ENCODE results near the gene ULBP1.
"Not testable (repeated sequence)": the region's sequence is repeated elsewhere in the genome, so short reads cannot be mapped to it uniquely, and the experiment has no call there.

The ULBP1 gene

DNA sequence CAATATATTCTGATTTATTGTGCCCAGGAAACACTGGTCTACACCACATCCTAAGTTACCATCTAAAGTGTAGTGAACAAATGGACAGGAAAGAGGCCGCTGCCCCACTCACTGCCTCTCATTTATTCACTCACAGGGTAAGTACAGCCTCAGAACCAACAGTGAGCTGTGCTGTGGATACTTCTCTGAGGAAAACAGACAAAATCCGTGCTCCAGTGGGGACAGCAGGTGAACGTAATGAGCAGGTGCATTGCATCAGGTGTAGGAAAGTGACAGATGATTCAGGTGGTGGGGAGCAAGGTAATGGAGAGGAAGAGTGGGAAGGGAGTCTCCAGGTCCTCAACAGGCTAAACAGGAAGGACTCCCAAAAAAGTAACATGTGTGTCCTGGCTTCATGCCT, 30.3 kb upstream of the ULBP1 start:
- DNase-seq (ENCODE audit: low read depth in 2 of 2), result no peak

DNA sequence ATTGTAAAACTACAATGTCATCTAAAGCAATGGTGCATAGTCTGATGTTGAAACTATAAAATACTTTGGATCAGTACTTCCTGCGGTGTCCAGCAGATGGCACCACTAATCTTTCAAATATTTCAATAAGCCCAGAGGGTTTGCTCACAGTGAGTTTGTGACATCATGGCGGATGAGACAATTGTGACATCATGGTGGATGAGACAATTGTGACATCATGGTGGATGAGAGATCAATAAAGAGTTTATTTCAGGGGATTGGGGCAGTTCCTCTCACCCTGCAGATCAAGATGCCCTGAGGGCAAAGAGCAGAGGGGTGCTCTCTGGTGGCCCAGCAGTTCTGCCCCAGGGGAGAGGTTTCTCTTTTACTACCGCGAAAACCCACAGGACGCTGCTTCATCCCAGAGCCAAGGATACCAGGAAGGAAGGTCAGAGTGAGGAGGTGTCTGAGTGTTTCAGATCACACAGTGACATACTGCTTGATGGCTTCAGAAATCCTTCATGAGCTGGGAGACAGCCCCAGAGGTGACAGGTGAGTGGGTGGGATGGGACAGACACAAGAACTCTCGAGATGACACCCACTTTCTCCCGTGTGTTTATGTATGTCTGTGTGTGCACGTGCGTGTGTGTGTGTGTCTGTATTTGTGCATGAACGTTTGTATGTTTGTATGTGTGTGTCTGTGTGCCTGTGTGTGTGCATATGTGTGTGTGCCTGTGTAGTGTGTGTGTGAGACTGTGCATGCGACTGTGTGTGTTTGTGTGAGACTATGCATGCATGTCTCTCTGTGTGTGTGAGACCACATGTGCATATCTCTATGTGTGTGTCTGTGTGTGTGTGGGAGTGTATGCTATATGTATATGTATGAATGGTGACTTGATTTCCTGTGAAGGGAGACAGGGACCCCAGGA, 29.2 kb upstream of the ULBP1 start:
- peak; percentile 49 for DNase-seq (ENCODE audit: low read depth in 2 of 2)

DNA sequence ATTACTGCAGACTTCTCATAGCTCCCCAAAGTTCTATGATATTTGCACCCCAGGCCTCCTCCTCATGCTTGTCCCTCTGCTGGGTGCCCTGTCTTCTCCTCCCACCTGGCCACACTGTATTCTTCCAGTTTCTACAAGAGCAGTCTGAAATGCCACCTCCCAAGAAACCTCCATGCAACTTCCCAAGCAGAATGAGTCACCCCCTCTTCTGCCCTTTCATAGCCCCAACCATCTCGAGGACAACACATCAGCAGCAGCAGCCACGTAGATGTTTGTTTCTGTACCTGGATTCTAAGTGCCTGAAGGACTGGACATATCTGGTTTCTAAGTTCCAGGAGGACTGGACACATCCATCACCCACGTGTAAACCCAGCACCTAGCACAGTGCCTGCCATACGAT, 28.5 kb upstream of the ULBP1 start:
- no peak for DNase-seq (ENCODE audit: low read depth in 2 of 2)

DNA sequence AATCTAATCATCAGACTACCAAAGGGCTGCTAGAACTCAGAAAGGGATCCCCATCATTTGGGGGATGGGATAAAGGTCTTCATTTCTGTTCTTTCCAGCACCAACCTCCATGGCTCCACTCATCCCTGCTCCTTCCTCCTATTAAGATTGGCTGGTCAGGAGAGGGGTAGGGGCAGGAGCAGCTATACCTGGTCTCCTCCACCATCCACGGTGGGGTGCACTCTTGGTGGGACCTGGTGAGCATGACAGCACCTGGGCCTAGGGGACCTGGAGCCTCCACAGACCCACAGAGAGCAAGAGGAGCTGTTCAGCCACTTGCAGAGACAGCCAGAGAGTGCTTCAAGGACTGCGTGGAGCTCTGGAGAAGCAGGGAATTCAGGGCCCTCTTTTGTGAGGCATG, 28.1 kb upstream of the ULBP1 start:
- DNase-seq (ENCODE audit: low read depth in 2 of 2), result no peak

DNA sequence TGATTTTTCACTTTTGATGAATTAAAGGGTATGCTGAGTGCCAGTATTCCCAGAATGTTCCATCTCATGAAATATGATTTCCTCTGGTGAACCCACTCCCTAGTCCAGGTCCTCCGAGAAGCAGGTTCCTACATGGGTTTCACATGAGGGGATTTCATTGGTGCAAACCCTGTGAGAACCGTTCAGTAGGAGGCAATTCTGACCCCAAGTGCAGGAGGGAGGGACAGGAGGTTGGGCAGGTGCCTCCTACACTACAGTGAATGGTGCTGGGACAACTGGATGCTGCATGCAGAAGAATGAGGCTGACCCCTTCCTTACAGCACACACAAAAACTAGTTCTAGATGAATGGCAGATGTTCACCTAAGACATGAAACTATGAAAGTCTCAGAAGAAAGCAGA, 27.0 kb upstream of the ULBP1 start:
- no peak for DNase-seq (ENCODE audit: low read depth in 2 of 2)

DNA sequence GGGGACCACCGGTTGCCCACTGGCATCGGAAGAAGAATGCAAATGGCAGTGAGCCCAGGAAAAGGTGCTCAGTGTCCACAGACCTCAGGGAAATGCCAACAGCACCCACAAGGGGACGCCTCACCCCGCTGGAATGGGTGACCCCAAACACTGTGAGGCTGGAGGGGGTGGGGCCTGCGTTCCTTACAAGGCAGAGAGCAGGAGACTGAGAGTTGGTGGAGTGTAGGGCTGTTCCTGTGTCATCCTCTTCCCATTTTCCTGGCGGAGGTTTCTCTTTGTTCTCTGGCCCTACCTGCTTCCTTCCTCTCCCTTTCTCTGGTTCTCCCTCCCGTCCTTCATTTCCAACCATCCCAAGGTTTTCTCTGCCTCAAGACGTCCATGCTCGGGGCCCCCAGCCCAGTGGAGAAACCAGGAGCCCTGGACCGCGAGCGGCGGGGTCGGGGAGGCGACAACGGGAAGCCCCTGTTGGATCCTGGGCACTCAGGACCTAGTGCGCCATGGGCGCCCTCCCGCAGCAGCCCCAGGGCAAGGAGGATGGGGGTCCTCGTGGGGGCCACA, 25.7 kb upstream of the ULBP1 start:
- not testable (repeated sequence) for DNase-seq (ENCODE audit: low read depth in 2 of 2)

DNA sequence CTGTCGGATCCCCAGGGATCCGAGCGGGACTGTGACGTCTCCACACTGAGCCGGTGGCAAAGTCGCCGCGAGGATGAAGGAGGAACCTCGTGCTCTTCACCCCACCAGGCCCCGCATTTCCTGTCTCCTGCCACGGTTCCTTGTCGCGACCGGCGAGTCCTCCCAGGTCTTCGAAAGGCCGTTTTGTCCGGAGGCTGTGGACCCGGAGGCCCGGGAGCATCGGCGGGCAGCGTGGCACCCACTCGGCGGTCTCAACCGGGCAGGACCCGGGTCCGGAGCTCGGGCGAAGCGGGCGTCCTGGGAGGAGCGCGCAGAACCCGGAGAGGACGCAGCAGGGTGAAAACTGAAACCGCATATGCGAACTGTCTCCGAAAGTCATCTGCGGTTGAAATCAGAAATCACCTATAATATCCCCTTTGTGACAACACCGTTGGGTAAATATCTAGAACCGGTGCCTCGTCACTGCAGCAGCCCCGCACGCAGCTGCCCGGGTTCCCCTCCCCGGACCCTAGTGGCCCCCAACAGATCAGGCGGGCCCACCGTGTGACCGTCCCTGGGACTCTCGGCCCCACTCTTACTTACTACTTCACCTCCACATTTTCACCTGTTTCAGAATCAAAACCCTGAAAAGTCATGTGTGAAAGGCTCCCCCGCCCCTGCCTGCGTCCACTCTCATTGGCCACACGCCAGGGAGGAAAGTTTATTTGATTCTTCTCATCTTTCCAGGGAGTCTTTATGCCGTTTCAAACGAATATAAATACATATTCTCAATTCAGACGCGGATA, 25.0 kb upstream of the ULBP1 start:
- DNase-seq (ENCODE audit: low read depth in 2 of 2), result no peak

DNA sequence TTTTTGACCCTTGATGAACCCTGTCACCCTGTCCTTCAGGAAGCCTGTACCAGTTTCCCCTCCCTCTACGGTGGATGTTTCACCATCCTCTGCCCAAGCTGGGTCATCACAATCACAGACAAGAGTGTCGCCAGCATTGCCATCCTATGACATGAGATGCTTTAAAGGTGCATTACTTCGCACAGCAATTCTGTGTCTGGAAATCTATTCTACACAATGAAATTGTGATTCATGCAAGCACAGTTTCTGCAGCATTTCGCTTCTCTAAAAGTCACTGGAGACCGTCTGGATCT, 24.4 kb upstream of the ULBP1 start:
- DNase-seq (ENCODE audit: low read depth in 2 of 2), result no peak

DNA sequence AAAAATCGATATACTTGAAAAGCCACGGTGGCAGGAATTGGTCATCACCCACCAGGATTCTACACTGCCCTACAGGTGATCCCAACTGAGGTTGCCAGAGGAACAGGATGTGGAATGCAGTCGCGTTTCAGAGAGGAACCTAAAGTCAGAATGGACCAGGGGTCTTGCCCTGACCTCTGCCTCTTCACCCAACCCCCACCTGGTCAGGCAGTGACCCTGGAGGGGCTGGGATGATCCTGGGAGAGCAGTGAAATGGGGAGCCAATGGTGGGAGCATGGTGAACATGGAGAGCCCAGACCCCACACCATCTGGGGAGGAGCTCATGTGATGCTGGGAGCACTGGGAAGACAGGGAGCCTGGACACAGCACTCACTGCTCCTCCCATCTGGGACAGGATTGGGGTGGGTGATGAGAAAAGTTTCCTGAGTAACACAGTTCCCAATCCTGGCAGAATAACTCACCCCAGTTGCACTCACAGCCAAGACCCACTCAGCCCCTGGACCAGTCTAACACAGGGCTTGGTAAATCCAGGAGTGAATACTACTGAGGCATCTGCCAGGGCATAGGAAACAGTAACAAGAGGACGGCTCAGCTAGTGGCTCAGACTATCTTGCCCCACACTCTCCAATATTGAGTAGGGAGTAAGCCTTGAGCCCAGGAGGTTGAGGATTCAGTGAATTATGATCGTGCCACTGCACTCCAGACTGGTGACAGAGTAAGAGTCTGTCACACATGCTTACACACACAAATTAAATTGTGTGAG, 23.7 kb upstream of the ULBP1 start:
- DNase-seq (ENCODE audit: low read depth in 2 of 2), result no peak

DNA sequence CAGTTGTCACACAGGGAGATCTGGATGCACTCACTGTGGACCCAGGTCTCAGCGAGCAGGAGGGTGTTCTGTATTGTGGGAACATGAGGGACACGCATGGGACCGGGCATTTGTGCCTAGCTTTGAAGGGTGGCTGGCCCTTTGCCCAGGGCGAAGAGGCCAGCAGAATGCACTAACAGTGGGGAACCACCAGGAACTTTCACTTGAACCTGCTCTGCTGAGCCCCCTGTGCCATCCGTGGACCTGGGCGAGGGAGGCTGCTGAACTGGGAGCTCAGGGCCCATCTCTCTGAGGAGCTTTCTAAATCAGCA, 23.1 kb upstream of the ULBP1 start:
- DNase-seq (ENCODE audit: low read depth in 2 of 2), result no peak

DNA sequence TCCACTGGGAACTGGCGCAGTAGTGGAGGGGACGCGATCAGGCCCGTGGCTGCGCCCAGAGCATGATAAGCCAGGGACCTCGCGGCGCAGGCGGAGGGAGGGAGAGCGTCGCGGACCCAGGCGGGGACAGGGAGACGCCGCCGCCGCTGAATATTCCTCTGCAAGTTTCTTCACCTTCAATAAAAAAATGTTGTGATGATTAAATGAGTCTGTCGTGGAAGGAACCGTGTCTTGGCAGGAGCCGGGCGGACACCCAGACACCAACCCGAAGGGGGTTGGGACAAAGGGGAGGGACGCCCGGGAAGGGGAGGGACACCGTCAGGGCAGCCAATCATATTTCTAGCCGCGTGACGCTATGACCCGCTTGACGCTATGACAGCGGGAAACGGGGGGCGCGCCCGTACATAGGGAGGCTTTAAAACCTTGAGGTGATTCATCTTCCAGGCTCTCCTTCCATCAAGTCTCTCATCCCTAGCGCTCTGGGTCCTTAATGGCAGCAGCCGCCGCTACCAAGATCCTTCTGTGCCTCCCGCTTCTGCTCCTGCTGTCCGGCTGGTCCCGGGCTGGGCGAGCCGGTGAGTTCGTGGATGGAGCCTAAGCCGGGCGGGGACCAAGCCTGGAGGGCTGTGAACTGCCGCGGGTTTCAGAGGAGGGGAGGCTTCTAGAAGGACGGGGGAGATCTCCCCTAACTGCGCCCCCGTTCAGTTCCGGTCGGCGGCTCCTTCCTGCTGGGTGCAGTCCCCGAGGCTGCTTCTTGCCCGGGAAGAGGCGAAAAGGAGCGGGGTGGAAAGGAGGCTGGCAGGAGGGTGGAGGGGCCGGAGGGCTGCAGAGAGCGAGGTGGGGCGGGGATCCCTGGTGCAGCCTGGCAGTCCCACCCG, 21.9 kb upstream of the ULBP1 start, which contains the start of gene ULBP2:
Gene ULBP2, plus strand, starts transcription at position 432 of the 878 bp plus-strand sequence. Its CDS starts 59 bp downstream, at position 491.
- peak; percentile 78 to 82 for DNase-seq (ENCODE audit: low read depth in 2 of 2)

DNA sequence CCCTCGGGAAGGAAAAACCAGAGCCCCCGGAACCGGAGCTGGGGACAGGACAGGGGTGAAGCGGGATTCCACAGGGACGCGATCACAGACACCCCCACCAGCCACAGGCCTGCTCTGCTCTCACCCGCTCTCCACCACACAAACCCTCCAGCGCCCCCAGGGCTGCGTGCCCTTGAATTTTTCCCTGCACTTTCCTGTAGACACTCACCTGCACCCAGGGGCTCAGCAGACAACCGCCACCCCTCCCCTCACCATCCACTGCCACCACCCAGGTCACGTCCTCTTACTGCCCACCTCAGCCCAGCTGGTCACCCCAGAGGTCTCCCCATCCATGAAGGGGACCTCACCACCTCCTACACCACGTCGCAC, 21.3 kb upstream of the ULBP1 start:
- no peak for DNase-seq (ENCODE audit: low read depth in 2 of 2)

DNA sequence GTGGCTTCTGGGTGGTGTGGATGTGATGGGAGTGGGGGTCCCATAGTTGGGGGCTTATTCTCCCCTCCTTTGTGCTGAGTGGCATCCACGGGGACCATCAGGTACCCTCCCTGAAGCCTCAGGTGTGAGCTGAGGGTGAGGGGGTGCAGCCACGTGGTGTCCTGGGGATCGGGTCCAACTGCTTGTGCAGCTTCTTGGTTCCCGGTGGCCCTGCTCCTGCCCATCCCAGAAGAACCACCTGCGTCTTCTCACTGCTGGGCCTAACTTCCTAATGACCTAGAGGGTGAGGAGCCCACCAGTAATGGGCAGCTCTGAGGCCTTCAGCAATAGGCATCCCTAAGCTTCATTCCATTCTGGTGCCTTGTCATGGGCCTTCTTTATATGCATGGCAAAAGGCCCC, 20.4 kb upstream of the ULBP1 start:
- DNase-seq (ENCODE audit: low read depth in 2 of 2), result not testable (repeated sequence)

DNA sequence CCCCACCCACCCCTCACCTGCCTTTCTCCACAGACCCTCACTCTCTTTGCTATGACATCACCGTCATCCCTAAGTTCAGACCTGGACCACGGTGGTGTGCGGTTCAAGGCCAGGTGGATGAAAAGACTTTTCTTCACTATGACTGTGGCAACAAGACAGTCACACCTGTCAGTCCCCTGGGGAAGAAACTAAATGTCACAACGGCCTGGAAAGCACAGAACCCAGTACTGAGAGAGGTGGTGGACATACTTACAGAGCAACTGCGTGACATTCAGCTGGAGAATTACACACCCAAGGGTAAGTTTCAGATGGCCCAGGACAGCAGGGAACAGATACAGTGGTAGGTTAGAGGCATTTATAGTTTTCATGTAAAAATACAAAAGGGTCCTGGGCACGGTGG, 18.5 kb upstream of the ULBP1 start:
- not testable (repeated sequence) for DNase-seq (ENCODE audit: low read depth in 2 of 2)

DNA sequence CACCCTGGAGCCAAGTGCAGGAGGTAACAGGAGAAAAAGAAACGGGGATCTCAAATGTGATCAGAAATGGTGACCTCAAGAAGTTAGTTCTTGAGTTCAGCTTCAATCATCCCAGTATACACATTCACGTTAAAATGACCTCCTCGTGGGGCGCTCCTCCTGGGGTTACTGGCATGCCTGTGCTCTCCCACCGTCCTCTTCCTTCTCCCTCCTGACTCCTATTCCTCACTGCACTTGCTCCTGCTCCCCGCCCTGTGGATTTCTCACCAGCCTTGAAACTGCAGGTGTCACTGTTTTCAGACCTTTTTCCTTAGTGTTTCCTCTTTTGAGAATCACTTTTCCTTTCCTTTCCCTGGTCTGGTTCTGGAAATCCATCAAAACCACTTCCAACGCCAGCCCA, 17.1 kb upstream of the ULBP1 start:
- not testable (repeated sequence) for DNase-seq (ENCODE audit: low read depth in 2 of 2)

DNA sequence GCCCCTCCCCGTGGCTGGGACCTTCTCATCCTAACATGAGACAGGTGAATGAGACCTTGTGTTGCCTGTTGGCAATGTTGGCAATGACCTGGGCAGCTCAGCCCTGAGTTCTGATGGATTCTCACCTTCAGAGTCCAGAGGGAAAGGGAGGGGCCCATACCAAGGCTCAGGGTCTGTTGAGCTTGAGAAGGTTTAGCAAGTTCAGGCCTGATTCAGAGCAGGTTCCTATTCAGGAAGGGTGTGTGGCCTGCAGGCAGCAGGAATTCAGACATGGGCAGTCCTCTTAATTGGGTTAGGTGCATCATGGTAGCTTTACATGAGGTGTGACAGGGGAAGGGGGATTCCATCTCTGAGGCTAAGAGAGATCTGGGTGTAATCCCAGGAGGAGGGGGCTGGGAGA, 16.2 kb upstream of the ULBP1 start:
- not testable (repeated sequence) for DNase-seq (ENCODE audit: low read depth in 2 of 2)

DNA sequence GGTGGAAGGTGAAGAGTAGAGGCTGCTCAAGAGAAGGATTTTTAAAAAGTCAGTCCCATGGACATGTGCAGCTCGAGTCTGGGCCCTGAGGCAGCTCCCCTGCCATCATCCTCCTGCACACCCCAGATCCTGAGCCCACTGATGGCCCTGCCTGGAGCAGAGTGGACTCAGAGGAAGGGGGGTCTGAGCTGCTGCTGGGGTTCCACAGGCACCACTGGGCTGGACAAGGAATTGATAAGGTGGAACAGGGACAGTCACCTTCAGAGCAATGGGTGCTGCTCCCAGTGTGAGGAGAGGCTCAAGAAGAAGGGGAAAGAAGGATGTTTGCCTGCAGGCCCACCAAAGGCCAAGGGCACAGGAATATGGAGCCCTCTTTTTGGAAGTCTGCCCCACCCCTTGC, 15.7 kb upstream of the ULBP1 start:
- no peak for DNase-seq (ENCODE audit: low read depth in 2 of 2)

DNA sequence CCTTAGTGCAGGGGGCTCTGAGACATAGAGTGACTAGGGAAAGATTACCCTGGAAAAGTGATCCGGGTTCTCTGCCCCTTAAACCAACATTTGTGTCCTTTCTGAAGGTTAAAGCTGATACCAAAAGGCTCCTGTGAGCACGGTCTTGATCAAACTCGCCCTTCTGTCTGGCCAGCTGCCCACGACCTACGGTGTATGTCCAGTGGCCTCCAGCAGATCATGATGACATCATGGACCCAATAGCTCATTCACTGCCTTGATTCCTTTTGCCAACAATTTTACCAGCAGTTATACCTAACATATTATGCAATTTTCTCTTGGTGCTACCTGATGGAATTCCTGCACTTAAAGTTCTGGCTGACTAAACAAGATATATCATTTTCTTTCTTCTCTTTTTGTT, 15.1 kb upstream of the ULBP1 start:
- no peak for DNase-seq (ENCODE audit: low read depth in 2 of 2)

DNA sequence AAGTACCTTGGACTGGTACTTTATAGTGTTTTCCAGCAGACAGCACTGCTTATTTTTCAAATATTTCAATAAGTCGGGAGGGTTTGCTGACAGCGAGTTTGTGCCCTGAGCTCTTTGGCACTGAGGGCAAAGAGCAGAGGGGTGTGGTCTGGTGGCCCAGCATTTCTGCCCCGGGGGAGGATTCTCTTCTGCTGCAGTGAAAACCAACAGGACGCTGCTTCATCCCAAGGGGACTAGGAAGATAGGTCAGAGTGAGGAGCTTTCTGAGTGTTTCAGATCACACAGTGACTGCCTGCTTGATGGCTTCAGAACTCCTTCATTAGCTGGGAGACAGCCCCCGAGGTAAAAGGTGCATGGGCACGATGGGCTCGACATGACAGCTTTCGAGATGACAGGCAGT, 13.3 kb upstream of the ULBP1 start:
- no peak for DNase-seq (ENCODE audit: low read depth in 2 of 2)

DNA sequence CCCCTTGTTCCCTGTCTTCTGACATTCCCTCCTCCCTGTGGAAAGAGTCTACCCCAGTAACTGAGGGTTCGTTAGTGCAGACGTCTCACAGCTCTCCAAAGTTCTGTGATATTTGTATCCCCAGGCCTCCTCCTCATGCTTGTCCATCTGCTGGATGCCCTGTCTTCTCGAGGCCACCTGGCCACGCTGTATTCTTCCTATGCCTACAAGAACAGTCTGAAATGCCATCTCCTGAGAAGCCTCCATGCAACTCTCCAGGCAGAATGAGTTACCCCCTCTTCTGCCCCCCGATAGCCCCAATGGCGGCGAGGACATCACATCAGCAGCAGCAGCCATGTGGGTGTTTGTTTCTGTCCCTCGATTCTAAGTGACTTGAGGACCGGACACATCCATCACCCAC, 12.6 kb upstream of the ULBP1 start:
- no peak for DNase-seq (ENCODE audit: low read depth in 2 of 2)

DNA sequence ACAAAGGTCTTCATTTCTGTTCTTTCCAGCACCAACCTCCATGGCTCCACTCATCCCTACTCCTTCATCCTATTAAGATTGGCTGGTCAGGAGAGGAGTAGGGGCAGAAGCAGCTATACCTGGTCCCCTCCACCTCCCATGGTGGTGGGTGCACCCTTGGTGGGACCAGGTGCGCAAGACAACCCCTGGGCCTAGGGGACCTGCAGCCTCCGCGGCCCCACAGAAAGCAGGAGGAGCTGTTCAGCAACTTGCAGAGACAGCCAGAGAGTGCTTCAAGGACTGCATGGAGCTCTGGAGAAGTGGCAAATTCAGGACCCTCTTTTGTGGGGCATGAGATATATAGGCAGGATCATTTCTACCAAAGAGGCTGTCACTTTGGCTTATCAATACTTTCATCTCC, 12.1 kb upstream of the ULBP1 start:
- no peak for DNase-seq (ENCODE audit: low read depth in 2 of 2)
